ENCODE data around the gene TRIM45.

TRIM45 gene

DNA sequence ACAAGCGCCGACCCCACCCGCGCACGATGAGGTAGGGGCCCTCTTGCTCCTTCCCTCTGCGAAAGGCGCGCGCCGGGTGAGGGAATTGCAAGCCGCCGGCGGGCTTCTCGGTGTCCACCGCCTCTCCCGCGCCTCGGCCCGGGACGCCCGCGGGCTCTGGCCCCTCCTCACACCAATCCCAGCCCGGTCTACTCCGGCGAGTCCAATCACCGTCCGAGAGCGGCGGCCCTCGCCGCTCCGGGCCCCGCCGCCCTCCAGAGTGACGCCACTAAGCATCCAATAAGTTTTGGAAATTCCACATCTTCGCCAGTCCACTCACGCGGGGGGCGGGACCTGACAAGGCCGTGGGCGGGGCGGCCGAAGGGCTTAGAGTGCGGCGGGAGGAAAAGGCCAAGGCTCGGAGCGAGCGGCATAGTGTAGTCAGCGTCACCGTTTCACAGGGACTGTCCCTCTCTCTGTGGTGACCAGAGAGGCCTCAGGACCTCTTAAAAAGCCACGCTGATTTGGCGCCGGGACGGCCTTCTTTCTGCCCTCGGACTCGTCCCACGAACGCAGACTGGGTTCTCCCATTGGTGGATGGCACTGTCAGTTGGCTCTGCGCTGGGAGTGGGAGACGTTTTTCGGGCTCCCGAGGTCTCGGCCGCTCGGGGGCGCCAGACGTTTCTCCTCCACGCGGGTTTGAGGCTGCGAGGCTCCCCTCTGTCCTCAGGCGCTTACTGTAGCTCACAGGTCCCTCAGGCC, at the start of gene TRIM45 (continued):
- TF ChIP-seq, protein P1, sequence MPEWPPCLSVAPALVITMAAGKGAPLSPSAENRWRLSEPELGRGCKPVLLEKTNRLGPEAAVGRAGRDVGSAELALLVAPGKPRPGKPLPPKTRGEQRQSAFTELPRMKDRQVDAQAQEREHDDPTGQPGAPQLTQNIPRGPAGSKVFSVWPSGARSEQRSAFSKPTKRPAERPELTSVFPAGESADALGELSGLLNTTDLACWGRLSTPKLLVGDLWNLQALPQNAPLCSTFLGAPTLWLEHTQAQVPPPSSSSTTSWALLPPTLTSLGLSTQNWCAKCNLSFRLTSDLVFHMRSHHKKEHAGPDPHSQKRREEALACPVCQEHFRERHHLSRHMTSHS (tag by site-specific recombination; IDR thresholded peaks at IDR 0.05) = no peak
- TF ChIP-seq ZNF248 (tag by site-specific recombination; IDR thresholded peaks at IDR 0.05) (no peak), ZNF174 (tag by site-specific recombination; IDR thresholded peaks at IDR 0.05) (no peak), ZNF777 (tag by site-specific recombination; IDR thresholded peaks at IDR 0.05; ENCODE audit: borderline replicate concordance) (peak; percentile 89; the same call in 1 of the 2 replicates), BCL11B (tag by site-specific recombination; IDR thresholded peaks at IDR 0.05; ENCODE audit: low read depth) (no peak), ZNF133 (tag by site-specific recombination; IDR thresholded peaks at IDR 0.05) (no peak), KLF7 (tag by site-specific recombination; IDR thresholded peaks at IDR 0.05; ENCODE audit: borderline replicate concordance) (0 out of 2 replicates have a peak, but pooled peaks have one; percentile 48), ZNF311 (tag by site-specific recombination; IDR thresholded peaks at IDR 0.05; ENCODE audit: borderline replicate concordance) (no peak), SCRT2 (tag by site-specific recombination; IDR thresholded peaks at IDR 0.05) (no peak), ZNF629 (tag by site-specific recombination; IDR thresholded peaks at IDR 0.05) (peak; percentile 30), ZNF510 (tag by site-specific recombination; IDR thresholded peaks at IDR 0.05; ENCODE audit: insufficient replicate concordance) (no peak), ZNF175 (tag by site-specific recombination; IDR thresholded peaks at IDR 0.05) (no peak), ZNF843 (tag by site-specific recombination; IDR thresholded peaks at IDR 0.05) (no peak), ZNF426 (tag by site-specific recombination; IDR thresholded peaks at IDR 0.05) (no peak), GLIS1 (tag by site-specific recombination; IDR thresholded peaks at IDR 0.05) (peak; percentile 23; the same call in 1 of the 2 replicates), ZNF391 (tag by site-specific recombination; IDR thresholded peaks at IDR 0.05; ENCODE audit: borderline replicate concordance, low read depth) (peak; percentile 80; the same call in 1 of the 2 replicates), ZNF184 (tag by site-specific recombination; IDR thresholded peaks at IDR 0.05) (no peak)
- TF ChIP-seq, protein P2, sequence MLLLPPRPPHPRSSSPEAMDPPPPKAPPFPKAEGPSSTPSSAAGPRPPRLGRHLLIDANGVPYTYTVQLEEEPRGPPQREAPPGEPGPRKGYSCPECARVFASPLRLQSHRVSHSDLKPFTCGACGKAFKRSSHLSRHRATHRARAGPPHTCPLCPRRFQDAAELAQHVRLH (tag by site-specific recombination; IDR thresholded peaks at IDR 0.05) = peak; percentile 81
- TF ChIP-seq, protein P3, sequence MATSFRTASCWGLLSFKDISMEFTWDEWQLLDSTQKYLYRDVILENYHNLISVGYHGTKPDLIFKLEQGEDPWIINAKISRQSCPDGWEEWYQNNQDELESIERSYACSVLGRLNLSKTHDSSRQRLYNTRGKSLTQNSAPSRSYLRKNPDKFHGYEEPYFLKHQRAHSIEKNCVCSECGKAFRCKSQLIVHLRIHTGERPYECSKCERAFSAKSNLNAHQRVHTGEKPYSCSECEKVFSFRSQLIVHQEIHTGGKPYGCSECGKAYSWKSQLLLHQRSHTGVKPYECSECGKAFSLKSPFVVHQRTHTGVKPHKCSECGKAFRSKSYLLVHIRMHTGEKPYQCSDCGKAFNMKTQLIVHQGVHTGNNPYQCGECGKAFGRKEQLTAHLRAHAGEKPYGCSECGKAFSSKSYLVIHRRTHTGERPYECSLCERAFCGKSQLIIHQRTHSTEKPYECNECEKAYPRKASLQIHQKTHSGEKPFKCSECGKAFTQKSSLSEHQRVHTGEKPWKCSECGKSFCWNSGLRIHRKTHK (tag by site-specific recombination; IDR thresholded peaks at IDR 0.05) = no peak
- TF ChIP-seq, protein P4, sequence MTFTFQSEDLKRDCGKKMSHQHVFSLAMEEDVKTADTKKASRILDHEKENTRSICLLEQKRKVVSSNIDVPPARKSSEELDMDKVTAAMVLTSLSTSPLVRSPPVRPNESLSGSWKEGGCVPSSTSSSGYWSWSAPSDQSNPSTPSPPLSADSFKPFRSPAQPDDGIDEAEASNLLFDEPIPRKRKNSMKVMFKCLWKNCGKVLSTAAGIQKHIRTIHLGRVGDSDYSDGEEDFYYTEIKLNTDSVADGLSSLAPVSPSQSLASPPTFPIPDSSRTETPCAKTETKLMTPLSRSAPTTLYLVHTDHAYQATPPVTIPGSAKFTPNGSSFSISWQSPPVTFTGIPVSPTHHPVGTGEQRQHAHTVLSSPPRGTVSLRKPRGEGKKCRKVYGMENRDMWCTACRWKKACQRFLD (tag by site-specific recombination; IDR thresholded peaks at IDR 0.05) = no peak
- TF ChIP-seq, protein P5, sequence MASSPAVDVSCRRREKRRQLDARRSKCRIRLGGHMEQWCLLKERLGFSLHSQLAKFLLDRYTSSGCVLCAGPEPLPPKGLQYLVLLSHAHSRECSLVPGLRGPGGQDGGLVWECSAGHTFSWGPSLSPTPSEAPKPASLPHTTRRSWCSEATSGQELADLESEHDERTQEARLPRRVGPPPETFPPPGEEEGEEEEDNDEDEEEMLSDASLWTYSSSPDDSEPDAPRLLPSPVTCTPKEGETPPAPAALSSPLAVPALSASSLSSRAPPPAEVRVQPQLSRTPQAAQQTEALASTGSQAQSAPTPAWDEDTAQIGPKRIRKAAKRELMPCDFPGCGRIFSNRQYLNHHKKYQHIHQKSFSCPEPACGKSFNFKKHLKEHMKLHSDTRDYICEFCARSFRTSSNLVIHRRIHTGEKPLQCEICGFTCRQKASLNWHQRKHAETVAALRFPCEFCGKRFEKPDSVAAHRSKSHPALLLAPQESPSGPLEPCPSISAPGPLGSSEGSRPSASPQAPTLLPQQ (tag by site-specific recombination; IDR thresholded peaks at IDR 0.05) = peak; percentile 20; the same call in 1 of the 2 replicates
- TF ChIP-seq, protein P6, sequence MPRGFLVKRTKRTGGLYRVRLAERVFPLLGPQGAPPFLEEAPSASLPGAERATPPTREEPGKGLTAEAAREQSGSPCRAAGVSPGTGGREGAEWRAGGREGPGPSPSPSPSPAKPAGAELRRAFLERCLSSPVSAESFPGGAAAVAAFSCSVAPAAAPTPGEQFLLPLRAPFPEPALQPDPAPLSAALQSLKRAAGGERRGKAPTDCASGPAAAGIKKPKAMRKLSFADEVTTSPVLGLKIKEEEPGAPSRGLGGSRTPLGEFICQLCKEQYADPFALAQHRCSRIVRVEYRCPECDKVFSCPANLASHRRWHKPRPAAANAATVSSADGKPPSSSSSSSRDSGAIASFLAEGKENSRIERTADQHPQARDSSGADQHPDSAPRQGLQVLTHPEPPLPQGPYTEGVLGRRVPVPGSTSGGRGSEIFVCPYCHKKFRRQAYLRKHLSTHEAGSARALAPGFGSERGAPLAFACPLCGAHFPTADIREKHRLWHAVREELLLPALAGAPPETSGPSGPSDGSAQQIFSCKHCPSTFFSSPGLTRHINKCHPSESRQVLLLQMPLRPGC (tag by site-specific recombination; IDR thresholded peaks at IDR 0.05) = no peak
